Breast epithelium (tissue), 3 donors: ENCODE data around the gene SELENOS.

Experiments used
- CTCF ChIP-seq, 3 donors: fragments of 450-650 bp; IDR thresholded peaks; one replicate each; pipeline ENCODE4 v1.5.1; 2016 to 2017; ENCODE audit warnings: antibody characterized with exemption in 3 of 3, mild to moderate bottlenecking in 3 of 3, moderate library complexity in 3 of 3
- POLR2A ChIP-seq: fragments of 450-650 bp; IDR thresholded peaks from one replicate; pipeline ENCODE4 v1.6.1; 2016; ENCODE audit warnings: antibody characterized with exemption, mild to moderate bottlenecking, moderate library complexity
- POLR2AphosphoS5 ChIP-seq, 3 donors: sonication (generic); formaldehyde crosslinking; IDR thresholded peaks; one replicate each; pipeline ENCODE4 v1.6.1; 2017; ENCODE audit warnings: antibody characterized with exemption in 3 of 3

GRCh38 chr15:101266034-101266433, 11.3 kb downstream of the SELENOS start:
- TF ChIP-seq POLR2AphosphoS5 (IDR thresholded peaks at IDR 0.05) (no peak), CTCF (IDR thresholded peaks at IDR 0.05) (no peak), POLR2A (no peak)
